NCI-H146 (cell line): ENCODE measurements around the gene CUX1.
"Not testable (repeated sequence)": the region's sequence is repeated elsewhere in the genome, so short reads cannot be mapped to it uniquely, and the experiment has no call there.

ENCODE experiments used
- DNase-seq: peaks from one replicate; lab custom pipeline; 2025; lab: John Stamatoyannopoulos, UW

The CUX1 gene

DNA sequence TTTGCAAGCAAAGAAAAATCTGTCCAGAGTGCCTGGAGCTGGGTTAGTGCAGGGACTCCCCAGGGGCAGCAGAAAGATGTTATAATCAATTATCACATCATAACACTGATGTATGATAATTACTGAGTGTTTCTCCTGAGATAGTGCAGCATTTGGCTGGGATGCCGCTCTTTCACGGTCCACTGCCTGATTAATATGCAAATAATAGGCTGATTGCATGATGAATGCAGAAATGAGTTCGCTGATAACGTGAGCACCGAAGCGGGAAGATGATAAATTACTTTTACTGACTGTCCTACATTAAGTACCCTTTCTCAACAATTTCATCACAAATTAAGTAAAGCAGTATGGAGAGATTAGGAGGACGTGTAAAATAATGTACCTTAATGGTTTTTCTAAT lies 397.8 kb downstream of the CUX1 start:
- DNase-seq, result no peak

DNA sequence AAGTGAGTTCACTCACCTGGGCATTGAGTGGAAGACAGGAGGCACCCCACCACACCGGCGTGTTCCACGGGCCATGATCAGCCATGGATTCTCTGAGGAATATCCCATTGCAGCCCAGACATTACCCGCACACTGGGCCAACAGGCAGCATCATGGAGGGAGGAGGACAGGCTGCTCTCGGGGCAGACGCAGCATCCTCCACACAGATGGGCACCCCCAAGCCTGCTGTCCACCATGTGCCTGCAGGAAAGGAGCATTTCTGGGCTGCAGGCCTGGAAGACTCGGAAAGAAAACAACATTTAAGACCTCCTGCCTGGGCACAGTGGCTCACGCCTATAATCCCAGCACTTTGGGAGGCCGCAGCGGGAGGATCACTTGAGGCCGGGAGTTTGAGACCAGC lies 398.3 kb downstream of the CUX1 start:
- DNase-seq, result no peak

DNA sequence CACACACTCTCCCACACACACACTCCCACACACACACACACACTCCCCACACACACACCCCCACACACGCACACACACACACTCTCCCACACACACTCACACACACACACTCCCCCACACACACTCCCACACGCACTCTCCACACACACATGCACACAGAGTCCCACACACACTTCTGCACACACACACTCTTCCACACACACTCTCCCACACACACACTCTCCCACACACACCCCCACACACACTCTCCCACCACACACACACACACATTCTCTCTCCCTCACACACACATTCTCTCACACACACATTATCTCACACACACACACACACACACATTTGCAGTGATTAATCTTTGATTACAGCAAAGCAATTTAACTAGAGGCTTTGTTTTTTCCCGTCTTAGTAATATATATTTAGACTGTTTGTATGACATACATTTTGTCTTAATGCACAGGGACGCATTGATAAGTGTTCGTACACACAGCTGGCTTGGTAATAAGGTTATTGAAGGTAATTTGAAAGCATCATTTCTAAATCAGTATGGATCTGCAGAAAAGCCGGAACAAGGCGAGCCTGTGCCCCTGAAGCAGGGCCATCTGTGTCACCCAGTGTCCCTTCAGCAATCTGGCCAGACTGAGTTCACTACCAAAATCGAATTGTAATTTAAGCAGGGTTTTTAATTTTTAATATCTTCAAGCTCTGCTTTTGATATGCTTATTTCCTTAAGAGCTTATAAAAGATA lies 399.3 kb downstream of the CUX1 start:
- DNase-seq, result no peak

DNA sequence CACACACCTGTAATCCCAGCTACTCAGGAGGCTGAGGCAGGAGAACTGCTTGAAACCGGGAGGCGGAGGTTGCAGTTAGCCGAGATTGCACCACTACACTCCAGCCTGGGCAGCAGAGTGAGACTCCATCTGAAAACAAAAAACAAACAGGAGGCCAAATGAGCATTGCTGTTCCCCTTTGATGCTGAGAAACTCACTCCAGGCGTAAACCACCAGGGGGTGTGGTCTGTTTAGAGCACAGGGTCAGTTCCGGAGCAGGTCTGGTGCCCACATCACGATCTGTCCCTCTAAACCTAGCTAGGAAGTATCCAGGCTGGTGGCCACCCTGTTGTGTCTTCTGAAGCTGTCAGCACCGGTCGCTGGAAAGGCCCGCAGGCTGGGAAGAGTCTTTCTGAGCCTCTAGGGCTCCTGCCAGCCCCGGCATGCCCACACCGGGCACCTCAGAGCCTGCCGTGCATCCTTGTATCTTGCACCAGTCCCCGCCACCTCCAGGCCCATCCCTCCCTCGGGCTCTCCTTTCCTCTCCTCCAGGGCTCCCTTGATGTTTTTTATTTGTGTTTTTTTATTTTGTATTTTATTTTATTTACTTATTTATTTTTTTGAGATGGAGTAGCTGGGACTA lies 402.9 kb downstream of the CUX1 start:
- DNase-seq, result no peak

DNA sequence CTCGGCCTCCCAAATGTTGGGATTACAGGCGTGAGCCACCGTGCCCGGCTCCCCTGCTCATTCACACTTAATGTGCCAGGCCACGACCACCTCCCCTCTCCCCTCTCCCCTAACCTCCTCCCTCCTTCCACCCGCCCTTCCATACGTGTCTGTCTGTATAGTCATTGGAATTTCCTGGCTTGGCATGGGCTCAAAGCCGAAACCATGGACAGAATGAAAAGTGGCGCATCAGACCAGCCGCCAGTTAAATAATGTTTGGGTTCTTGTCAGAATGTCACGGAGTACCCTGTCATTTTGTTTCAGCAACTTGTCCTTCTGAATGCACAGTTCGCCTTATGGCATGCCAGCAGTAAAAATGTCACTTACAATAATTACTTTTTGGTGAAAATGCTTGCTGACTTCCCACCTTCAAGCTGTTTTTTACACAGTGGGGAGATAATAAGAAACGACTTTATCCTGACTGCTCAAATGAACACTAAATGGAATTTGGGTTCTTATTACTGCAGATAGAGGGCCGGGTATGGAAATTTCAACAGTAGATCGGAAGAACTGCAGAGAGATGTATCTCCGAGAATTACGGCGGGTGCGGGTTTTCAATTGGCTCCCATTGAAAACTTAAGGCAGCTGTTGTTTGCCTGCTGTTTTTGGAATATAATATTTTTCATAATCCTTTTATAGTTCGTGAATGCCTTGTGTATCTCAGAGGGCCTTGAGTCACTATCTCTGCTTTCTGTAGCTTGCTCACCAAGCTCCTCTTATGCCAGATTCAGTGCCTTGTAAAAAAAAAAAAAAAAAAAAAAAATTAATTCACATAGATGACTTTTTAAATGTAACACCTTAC lies 403.8 kb downstream of the CUX1 start:
- DNase-seq, result no peak

DNA sequence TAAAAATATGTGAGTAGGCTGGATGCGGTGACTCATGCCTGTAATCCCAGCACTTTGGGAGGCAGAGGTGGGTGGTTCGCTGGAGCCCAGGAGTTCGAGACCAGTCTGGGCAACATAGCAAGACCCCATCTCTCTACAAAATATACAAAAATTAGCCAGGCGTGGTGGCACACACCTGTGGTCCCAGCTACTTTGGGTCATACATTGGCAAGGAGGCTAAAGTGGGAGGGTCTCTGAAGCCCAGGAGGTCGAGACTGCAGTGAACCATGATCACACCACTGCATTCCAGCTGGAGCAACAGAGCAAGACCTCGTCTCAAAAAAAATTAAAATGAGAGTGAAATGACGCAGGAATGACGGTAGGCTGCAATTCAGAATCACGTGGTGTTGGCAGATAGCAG lies 404.5 kb downstream of the CUX1 start:
- no peak for DNase-seq

DNA sequence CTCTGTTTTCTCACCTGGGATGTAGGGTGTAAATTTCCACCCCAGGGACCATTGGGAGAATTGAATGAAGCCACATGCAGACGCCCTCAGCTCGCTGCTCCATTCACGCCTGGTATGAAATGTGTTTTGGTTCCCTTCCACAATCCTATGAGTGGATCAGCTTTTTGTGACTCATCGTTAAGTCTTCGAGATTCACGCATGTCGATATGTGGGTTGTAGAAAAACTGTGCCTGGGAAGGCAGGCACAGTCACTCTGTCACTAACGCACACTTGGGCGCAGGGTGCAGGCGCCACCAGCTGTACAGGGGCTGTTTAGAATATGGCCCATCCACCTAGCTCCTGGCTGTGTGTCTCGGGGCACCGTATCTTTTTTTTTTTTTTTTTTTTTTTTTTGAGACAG lies 405.0 kb downstream of the CUX1 start:
- no peak for DNase-seq

DNA sequence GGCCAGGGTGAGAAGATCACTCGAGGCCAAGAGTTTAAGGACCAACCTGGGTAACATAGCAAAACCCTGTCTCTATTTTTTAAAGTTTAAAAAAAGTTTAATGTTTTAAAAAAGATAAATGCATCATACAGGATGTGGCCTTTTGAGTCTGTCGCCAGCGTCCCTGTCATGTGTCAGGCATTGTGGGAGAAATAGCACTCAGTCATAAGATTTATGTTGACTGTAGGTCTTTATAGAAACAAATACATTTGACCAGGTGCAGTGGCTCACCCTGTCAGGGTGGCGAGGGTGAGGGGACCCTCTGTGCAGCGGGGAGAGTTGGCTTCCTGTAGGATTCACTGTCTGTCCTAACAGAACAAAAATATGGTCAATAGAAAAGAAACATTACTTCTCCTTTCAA lies 405.8 kb downstream of the CUX1 start:
- DNase-seq, result no peak

DNA sequence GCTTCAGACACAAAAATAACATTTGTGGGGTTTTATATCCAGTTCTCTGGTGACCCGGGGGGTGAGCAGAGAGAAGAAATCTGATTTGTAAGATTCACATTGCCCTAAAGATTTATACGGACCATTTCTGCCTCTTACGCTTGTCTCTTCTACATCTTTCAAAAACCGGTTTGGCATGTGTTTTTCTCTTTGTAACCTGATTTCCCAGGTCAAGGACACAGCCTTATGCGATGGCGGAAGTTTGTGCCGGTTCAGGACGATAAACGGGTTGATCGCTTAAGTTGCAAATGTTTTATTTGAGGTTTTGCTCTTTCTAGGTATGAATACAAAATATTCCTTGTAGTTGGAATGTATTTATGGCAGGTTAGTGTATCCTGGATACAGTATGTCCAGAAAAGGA lies 407.6 kb downstream of the CUX1 start:
- DNase-seq, result no peak

DNA sequence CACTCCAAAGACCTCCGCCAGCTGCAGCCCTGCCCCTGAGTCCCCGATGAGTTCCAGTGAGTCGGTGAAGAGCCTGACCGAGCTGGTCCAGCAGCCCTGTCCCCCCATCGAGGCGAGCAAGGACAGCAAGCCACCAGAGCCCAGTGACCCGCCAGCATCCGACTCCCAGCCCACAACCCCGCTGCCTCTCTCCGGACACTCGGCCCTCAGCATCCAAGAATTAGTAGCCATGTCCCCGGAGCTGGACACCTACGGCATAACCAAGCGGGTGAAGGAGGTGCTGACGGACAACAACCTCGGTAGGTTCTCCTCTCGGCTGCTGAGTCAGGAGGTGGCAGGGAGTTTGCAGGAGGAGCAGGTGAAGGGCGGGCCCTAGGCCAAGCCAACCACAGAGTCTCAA lies 409.9 kb downstream of the CUX1 start:
- DNase-seq, result no peak

DNA sequence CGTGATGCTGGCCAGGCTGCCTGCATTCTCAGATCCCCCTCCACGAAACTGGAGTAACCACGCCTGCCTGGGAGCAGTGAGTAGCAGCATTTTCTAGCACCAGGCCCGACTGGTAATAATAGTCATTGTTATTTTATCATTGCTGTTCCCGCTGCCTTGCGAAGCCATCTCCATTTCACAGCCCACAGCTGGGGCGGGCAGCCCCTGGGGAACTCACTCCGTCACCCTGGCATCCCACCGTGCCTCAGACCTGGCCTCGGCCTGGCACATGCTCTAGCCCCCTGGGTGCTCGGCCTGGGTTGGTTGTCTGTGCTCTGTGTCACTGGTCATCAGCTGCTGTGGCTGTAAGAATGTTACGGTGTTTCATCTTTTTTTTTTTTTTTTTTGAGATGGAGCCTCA lies 411.5 kb downstream of the CUX1 start:
- DNase-seq, result no peak

DNA sequence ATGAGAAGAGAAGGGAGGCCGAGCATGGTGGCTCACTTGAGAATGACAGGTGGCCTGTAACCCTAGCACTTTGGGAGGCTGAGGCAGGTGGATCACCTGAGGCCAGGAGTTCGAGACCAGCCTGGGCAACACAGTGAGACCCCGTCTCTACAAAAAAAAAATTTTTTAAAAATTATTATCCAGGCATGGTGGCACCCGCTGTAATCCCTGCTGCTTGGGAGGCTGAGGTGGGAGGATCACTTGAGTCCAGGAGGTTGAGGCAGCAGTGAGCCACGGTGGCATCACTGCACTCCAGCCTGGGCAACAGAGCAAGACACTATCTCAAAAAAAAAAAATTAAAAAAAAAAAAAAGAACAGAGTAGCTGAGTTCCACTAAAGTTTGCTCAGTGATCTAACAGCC lies 412.7 kb downstream of the CUX1 start:
- not testable (repeated sequence) for DNase-seq

DNA sequence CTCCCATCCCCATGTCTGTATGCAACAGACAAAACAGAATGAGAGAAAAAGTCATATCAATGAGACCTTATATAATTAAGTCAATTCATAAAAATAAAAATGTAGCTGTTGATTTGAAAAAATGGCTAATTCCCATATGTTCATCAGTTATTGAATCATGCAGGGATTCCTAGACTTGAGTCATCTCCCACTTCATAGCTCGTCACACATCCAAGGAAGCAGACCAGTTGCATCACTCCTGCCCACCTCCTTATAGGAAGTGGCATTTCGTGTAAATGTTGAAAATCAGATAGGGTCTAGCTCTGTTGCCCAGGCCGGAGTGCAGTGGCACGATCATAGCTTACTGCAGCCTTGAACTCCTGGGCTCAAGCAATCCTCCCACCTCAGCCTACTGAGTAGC lies 413.2 kb downstream of the CUX1 start:
- no peak for DNase-seq

DNA sequence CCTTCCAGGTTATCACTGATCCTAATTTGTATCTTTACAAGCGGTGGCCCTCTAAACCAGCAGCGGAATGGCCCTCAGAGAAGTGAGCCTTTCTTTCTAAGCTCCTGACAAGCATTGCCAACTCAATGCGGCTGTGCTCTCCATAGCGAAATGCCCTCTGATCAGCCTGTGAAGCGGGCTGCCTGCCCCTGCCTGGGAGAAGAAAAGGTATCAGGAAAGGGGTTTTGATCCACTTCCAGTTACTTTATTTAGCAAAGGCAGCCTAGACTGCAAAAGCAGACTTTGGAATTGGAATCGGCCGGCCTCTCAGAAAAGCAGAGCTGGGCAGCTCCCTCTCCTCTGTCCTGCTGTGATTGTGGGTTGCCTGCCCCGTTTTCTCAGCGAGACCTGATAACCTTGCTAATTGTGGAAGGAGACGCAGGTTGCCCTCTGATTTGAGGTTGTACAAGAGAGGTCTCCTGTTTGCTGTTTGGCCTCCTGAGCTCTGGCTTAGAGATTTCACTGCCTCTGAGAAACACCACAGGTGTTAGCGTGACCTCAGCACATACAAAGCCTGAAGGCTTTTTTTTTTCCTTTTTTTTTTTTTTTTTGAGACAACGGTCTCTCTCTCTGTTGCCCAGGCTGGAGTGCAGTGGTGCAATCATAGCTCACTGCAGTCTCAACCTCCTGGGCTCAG lies 415.3 kb downstream of the CUX1 start:
- DNase-seq, result no peak

DNA sequence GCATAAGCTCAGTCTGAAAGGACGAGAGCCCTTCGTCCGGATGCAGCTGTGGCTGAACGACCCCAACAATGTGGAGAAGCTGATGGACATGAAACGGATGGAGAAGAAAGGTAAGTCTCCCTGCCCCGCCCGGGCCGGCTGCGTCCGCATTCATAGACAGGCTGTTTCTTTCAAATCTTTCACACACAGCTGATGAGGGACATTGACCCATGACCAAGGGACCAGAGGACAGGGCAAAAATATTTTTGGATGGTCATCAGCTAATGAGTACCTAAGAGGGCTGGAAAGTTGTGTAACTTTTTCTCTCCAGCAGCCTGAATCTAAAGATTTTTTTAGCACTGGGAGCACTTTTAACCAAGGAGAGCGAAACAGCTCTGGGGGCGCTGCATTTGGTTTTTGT lies 416.7 kb downstream of the CUX1 start:
- no peak for DNase-seq

DNA sequence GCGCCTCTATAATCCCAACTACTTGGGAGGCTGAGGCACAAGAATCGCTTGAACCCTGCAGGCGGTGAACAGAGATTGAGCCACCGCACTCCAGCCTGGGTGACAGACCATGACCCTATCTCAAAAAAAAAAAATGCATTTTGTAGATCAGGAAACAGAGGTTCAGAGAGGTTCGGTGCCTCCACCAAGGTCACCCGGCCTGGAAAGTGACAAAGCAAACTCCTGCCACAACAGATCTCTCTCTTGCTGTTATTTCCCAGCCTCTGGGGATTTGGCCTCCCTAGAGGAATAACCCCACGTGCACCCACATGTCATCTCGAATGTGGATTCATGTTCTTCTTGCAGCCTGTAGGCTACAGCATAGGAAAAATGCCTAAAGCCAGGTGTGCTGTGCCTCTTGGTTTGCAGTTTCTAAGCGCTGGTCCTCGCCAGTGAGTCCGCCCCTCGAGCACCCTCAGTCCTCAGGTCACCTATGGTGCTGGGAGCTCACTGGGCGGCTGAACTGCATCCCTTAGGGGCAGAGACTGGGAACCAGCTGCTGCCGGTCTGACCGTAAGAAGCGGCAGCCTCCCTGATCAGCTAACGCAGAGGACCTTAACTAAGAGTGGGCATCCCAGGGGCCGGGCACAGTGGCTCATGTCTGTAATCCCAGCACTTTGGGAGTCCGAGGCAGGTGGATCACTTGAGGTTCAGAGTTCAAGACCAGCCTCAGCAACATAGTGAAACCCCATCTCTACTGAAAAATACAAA lies 417.6 kb downstream of the CUX1 start:
- no peak for DNase-seq

DNA sequence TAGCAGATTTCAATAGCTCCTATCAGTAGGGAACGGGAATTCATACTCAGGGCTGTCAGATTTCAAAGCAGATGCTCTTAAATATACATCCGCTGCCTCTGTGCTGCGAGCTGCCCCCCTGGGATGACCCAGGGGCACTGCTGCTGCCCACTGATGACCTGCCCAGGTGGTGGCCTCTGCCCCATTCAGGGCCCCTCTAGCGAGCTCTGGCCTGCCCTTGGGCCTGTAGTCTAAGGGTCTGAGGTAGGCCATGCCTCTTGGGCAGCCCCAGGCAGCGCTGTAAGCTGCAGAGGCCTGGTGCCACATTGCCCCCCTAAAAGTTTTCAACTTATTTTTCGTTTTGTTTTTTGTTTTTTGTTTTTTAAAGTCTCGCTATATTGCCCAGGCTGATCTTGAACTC lies 418.7 kb downstream of the CUX1 start:
- no peak for DNase-seq

DNA sequence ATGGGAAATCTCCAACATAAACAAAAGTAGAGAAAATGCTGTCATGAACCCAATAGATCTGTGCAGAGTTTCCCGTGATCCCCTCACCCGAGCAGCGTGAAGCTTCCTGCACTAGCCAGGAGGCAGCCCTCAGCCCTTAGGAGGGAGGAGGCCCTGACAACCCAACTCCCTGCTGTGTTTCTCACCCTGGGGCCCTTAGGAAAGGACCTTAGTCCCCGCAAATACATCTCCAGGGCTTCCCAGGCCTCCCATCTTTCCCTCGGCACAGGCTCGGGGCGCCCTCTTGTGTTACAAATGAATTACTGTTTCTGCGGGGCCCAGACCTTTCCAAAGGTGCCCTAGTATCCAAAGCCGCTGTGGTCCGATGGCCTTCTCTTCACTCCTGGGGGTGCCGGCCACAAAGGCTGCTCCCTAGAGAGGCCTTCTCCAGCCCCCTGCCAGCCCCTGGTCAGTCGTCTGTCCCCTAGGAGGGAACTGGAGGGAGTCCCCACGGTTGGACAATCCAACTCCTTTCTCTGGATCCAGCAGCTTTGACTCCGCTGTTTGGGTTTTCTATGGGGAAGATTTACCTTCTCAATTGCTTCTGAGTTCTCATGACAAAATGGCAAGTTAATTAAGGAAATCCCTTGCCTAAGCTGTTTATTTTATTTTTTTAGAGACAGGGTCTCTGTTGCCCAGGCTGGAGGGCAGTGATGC lies 419.3 kb downstream of the CUX1 start:
- DNase-seq, result peak; percentile 56

DNA sequence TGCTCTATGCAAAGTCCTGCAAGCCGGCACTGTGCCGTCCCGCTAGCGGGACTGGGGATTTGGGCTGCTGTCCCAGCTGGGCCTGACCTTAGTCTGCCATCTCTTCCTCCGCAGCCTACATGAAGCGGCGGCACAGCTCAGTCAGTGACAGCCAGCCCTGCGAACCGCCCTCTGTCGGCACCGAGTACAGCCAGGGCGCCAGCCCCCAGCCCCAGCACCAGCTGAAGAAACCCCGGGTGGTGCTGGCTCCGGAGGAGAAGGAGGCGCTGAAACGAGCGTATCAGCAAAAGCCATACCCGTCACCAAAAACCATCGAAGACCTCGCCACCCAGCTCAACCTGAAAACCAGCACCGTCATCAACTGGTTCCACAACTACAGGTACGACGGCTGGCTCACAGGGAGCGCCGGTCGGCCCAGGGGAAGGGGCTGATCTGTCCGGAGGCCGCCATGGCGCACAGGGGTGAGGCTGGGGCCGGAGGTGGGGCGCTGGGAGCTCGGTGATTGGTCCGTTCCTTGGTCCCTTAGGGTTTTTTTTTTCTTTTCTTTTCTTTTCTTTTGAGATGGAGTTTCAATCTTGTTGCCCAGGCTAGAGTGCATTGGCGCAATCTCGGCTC lies 421.9 kb downstream of the CUX1 start:
- DNase-seq, result no peak

DNA sequence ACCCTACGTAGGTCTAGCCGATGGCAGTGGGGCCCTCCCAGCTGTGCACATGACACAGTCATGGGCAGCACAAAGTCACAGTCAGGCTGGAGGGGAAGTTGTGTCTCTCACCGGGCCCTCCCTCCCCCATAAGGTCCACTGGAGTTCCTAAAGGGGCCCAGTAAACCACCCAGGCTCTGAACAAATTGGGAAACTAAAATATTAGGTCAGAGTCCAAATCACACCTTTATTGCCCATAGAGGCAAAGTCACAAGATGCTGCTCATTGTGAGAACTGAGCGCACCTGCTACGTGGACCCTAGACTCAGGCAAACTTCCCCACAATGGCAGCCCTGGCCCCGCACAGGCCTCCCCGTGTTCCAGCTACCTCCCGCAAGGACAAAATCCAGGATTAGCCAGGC lies 424.0 kb downstream of the CUX1 start:
- no peak for DNase-seq

DNA sequence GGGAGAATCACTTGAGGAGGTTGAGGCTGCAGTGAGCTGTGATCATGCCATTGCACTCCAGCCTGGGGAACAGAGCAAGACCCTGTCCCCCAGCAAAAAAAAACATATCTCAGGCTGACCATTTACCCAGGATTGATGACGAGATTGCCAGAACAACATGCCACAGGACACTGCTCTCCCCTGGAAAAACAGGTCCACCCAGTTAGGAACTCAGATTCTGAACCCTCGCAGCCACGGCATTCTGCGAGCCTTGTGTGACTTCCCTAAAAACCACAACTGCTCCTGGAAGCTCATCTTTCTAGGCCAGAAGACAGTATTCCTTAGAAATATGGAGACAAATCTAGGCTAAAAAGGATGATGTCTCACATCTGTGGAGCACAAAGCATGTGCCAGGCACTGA lies 427.2 kb downstream of the CUX1 start:
- no peak for DNase-seq
